Neural cell (in vitro differentiated cells): ENCODE measurements around the gene SYCP2.

Experiments
- EZH2 ChIP-seq: fragments of 200-600, 300-800 bp; shearing (Covaris generic), sonication (generic); IDR thresholded peaks from 2 replicates; pipeline ENCODE4 v1.6.1; 2014; ENCODE audit warnings: antibody characterized with exemption, low read length, borderline replicate concordance, mild to moderate bottlenecking; ENCODE audit not compliant: insufficient read depth, poor library complexity, severe bottlenecking
- SMC3 ChIP-seq: fragments of 450-650 bp; conservative IDR thresholded peaks from 2 replicates; pipeline ENCODE4 v1.6.1; 2014; ENCODE audit warnings: antibody characterized with exemption, mild to moderate bottlenecking, moderate library complexity; ENCODE audit not compliant: poor library complexity
- TAF1 ChIP-seq: IDR thresholded peaks from 2 replicates; pipeline ENCODE4 v1.6.1; 2012; ENCODE audit warnings: low read depth
- TF ChIP-seq, protein P1 (sequence below): fragments of 450-650 bp; IDR thresholded peaks from 2 replicates; pipeline ENCODE4 v1.5.1; 2014; ENCODE audit warnings: antibody characterized with exemption, mild to moderate bottlenecking, moderate library complexity; ENCODE audit not compliant: poor library complexity, severe bottlenecking

- TF ChIP-seq EZH2: no peak
- no peak for TF ChIP-seq TAF1
- TF ChIP-seq, protein P1, sequence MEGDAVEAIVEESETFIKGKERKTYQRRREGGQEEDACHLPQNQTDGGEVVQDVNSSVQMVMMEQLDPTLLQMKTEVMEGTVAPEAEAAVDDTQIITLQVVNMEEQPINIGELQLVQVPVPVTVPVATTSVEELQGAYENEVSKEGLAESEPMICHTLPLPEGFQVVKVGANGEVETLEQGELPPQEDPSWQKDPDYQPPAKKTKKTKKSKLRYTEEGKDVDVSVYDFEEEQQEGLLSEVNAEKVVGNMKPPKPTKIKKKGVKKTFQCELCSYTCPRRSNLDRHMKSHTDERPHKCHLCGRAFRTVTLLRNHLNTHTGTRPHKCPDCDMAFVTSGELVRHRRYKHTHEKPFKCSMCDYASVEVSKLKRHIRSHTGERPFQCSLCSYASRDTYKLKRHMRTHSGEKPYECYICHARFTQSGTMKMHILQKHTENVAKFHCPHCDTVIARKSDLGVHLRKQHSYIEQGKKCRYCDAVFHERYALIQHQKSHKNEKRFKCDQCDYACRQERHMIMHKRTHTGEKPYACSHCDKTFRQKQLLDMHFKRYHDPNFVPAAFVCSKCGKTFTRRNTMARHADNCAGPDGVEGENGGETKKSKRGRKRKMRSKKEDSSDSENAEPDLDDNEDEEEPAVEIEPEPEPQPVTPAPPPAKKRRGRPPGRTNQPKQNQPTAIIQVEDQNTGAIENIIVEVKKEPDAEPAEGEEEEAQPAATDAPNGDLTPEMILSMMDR: no peak
- no peak for TF ChIP-seq SMC3
Measured at GRCh38 chr20:59891581-59891980, 41.9 kb downstream of the SYCP2 start.
